SK-N-SH treated with all-trans-retinoic acid at 6 μM for 48 hours (cell line): ENCODE results near the gene CNNM1.

ENCODE experiments used
- ATAC-seq: fragments of 200-7000 bp; cut with Tn5 transposase; 3 replicates; pipeline ENCODE4 v1.9.1; 2020; ENCODE audit warnings: mild to moderate bottlenecking, moderate library complexity
- ARNTL ChIP-seq: fragments of 450-650 bp; formaldehyde crosslinking; IDR thresholded peaks from 2 replicates; pipeline ENCODE4 v1.5.0; 2020; ENCODE audit warnings: low read depth, mild to moderate bottlenecking, moderate library complexity, borderline replicate concordance
- CREB5 ChIP-seq: fragments of 250-450 bp; sonication (Bioruptor Pico); IDR thresholded peaks from 2 replicates; pipeline ENCODE4 v1.5.1; 2020; ENCODE audit warnings: low read depth, mild to moderate bottlenecking, moderate library complexity
- CSDC2 ChIP-seq: fragments of 250-450 bp; sonication (Bioruptor Pico); IDR thresholded peaks from 2 replicates; pipeline ENCODE4 v1.5.0; 2020; ENCODE audit warnings: mild to moderate bottlenecking, moderate library complexity
- CSRNP3 ChIP-seq: fragments of 250-450 bp; sonication (Bioruptor Pico); IDR thresholded peaks from 2 replicates; pipeline ENCODE4 v1.5.1; 2021; ENCODE audit warnings: mild to moderate bottlenecking, moderate library complexity
- ESRRG ChIP-seq: fragments of 250-450 bp; sonication (Bioruptor Pico); IDR thresholded peaks from 2 replicates; pipeline ENCODE4 v1.6.1; 2021; ENCODE audit warnings: mild to moderate bottlenecking
- GLIS3 ChIP-seq: fragments of 250-450 bp; sonication (Bioruptor Pico); IDR thresholded peaks from 2 replicates; pipeline ENCODE4 v1.5.0; 2020; ENCODE audit warnings: mild to moderate bottlenecking, moderate library complexity
- ISL1 ChIP-seq: fragments of 250-450 bp; sonication (Bioruptor Pico); IDR thresholded peaks from 2 replicates; pipeline ENCODE4 v2.1.2; 2022; ENCODE audit warnings: mild to moderate bottlenecking, moderate library complexity
- OSR1 ChIP-seq: fragments of 250-450 bp; sonication (Bioruptor Pico); IDR thresholded peaks from 2 replicates; pipeline ENCODE4 v1.8.0; 2022; ENCODE audit warnings: moderate library complexity, mild to moderate bottlenecking, inconsistent platforms
- PATZ1 ChIP-seq: fragments of 250-450 bp; sonication (Bioruptor Pico); IDR thresholded peaks from 2 replicates; pipeline ENCODE4 v1.8.0; 2020; ENCODE audit warnings: mild to moderate bottlenecking, moderate library complexity, borderline replicate concordance
- POU6F1 ChIP-seq: fragments of 250-450 bp; sonication (Bioruptor Pico); IDR thresholded peaks from 2 replicates; pipeline ENCODE4 v1.8.0; 2021; ENCODE audit warnings: low read depth, mild to moderate bottlenecking, moderate library complexity, borderline replicate concordance
- PPARA ChIP-seq: fragments of 250-450 bp; sonication (Bioruptor Pico); IDR thresholded peaks from 2 replicates; pipeline ENCODE4 v1.5.0; 2020; ENCODE audit warnings: mild to moderate bottlenecking, borderline replicate concordance
- RARB ChIP-seq: fragments of 250-450 bp; sonication (Bioruptor Pico); IDR thresholded peaks from 2 replicates; pipeline ENCODE4 v1.8.0; 2021; ENCODE audit warnings: mild to moderate bottlenecking, moderate library complexity
- SNAI2 ChIP-seq: fragments of 250-450 bp; sonication (Bioruptor Pico); IDR thresholded peaks from 2 replicates; pipeline ENCODE4 v1.5.0; 2020; ENCODE audit warnings: mild to moderate bottlenecking, moderate library complexity
- TOX ChIP-seq: fragments of 250-450 bp; sonication (Bioruptor Pico); IDR thresholded peaks from 2 replicates; pipeline ENCODE4 v1.8.0; 2021; ENCODE audit warnings: mild to moderate bottlenecking, moderate library complexity, borderline replicate concordance
- ZC3H10 ChIP-seq: fragments of 250-450 bp; sonication (Bioruptor Pico); IDR thresholded peaks from 2 replicates; pipeline ENCODE4 v1.5.1; 2021; ENCODE audit warnings: mild to moderate bottlenecking, moderate library complexity
- ZFP3 ChIP-seq: fragments of 250-450 bp; sonication (Bioruptor Pico); IDR thresholded peaks from 2 replicates; pipeline ENCODE4 v1.5.0; 2020; ENCODE audit warnings: mild to moderate bottlenecking, moderate library complexity
- ZFP30 ChIP-seq: fragments of 450-650 bp; formaldehyde crosslinking; IDR thresholded peaks from 2 replicates; pipeline ENCODE4 v1.5.0; 2022; ENCODE audit warnings: mild to moderate bottlenecking, moderate library complexity
- ZNF565 ChIP-seq: fragments of 450-650 bp; formaldehyde crosslinking; conservative IDR thresholded peaks from 2 replicates; pipeline ENCODE4 v1.5.0; 2020; ENCODE audit warnings: low read depth, mild to moderate bottlenecking, moderate library complexity
- ZNF70 ChIP-seq: fragments of 450-650 bp; formaldehyde crosslinking; IDR thresholded peaks from 2 replicates; pipeline ENCODE4 v1.5.0; 2020; ENCODE audit warnings: mild to moderate bottlenecking, moderate library complexity
- ZNF8 ChIP-seq: fragments of 450-650 bp; formaldehyde crosslinking; IDR thresholded peaks from 2 replicates; pipeline ENCODE4 v1.5.0; 2020; ENCODE audit warnings: mild to moderate bottlenecking, moderate library complexity
- TF ChIP-seq, protein P1 (sequence below): fragments of 250-450 bp; sonication (Bioruptor Pico); IDR thresholded peaks from 2 replicates; pipeline ENCODE4 v1.5.0; 2020; ENCODE audit warnings: mild to moderate bottlenecking, moderate library complexity

CNNM1 gene

DNA sequence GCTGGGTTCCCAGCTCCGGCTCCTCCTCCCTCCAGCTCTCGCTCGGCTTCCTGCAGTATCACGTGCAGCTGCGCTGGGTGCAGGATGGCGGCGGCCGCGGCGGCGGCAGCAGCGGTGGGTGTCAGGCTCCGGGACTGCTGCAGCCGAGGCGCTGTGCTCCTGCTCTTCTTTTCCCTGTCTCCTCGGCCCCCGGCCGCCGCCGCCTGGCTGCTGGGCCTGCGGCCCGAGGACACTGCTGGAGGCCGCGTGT is at the start of gene CNNM1:
TSS of gene CNNM1 (plus strand) at position 53 of the 250 bp plus-strand sequence. CDS start at position 85, 32 bp downstream.
- ATAC-seq, result peak; percentile 73
- TF ChIP-seq ZFP30 (CRISPR knock-in tag), result no peak
- no peak for TF ChIP-seq OSR1 (CRISPR knock-in tag)
- TF ChIP-seq SNAI2 (CRISPR knock-in tag), result no peak
- TF ChIP-seq ZNF8, result no peak
- TF ChIP-seq ZC3H10, result no peak

GRCh38 chr10:99279626-99280111 is 49.5 kb upstream of the CNNM1 start:
- TF ChIP-seq PPARA (no peak), CREB5 (CRISPR knock-in tag) (no peak), OSR1 (CRISPR knock-in tag) (no peak), CSRNP3 (CRISPR knock-in tag) (no peak), ZNF565 (no peak), ZC3H10 (no peak), GLIS3 (CRISPR knock-in tag) (no peak), POU6F1 (CRISPR knock-in tag) (no peak), ESRRG (CRISPR knock-in tag) (no peak), CSDC2 (no peak), ZFP3 (CRISPR knock-in tag) (no peak), PATZ1 (CRISPR knock-in tag) (no peak), ZNF70 (CRISPR knock-in tag) (no peak), ARNTL (no peak), TOX (CRISPR knock-in tag) (no peak), ZNF8 (no peak), SNAI2 (CRISPR knock-in tag) (no peak), ISL1 (no peak), ZFP30 (CRISPR knock-in tag) (no peak)
- TF ChIP-seq, protein P1, sequence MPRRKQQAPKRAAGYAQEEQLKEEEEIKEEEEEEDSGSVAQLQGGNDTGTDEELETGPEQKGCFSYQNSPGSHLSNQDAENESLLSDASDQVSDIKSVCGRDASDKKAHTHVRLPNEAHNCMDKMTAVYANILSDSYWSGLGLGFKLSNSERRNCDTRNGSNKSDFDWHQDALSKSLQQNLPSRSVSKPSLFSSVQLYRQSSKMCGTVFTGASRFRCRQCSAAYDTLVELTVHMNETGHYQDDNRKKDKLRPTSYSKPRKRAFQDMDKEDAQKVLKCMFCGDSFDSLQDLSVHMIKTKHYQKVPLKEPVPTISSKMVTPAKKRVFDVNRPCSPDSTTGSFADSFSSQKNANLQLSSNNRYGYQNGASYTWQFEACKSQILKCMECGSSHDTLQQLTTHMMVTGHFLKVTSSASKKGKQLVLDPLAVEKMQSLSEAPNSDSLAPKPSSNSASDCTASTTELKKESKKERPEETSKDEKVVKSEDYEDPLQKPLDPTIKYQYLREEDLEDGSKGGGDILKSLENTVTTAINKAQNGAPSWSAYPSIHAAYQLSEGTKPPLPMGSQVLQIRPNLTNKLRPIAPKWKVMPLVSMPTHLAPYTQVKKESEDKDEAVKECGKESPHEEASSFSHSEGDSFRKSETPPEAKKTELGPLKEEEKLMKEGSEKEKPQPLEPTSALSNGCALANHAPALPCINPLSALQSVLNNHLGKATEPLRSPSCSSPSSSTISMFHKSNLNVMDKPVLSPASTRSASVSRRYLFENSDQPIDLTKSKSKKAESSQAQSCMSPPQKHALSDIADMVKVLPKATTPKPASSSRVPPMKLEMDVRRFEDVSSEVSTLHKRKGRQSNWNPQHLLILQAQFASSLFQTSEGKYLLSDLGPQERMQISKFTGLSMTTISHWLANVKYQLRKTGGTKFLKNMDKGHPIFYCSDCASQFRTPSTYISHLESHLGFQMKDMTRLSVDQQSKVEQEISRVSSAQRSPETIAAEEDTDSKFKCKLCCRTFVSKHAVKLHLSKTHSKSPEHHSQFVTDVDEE (CRISPR knock-in tag), result no peak
- ATAC-seq, result no peak

- no peak for ATAC-seq
- TF ChIP-seq POU6F1 (CRISPR knock-in tag) (no peak), GLIS3 (CRISPR knock-in tag) (no peak), PATZ1 (CRISPR knock-in tag) (no peak), CSDC2 (no peak), ZNF8 (no peak), RARB (CRISPR knock-in tag) (no peak), ZFP30 (CRISPR knock-in tag) (no peak), OSR1 (CRISPR knock-in tag) (no peak), CSRNP3 (CRISPR knock-in tag) (no peak), ZNF70 (CRISPR knock-in tag) (no peak)
Observed at GRCh38 chr10:99280472-99280871, 48.7 kb upstream of the CNNM1 start.
